Activated CD4-positive, alpha-beta T cell treated with anti-CD3 and anti-CD28 coated beads, Interleukin-2, amount 50 U/mL, for 48 hours (primary cell): ENCODE results near the gene KRT35.

ENCODE experiments used
- DNase-seq, 2 experiments: peaks; one replicate each; pipeline ENCODE4 v3.0.0-alpha.2; 2020

KRT35 gene

DNA sequence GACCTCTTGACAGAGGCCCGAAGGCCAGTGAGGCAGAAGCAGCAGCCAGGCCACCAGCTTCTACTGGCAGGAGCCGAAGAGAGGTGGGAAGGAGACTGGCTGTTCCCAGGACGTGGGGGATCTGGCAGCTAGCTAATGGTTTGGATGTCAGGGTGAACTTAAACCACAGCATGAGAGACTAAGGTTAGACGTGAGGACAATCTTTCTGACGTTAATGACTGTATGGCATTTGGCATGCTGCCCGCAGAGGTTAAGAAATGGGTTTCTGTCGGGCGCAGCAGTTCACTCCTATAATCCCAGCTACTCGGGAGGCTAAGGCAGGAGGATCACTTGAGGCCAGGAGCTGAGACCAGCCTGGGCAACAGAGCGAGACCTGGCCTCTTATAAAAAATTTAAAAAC is 30.8 kb upstream of the KRT35 start:
- no peak for DNase-seq

DNA sequence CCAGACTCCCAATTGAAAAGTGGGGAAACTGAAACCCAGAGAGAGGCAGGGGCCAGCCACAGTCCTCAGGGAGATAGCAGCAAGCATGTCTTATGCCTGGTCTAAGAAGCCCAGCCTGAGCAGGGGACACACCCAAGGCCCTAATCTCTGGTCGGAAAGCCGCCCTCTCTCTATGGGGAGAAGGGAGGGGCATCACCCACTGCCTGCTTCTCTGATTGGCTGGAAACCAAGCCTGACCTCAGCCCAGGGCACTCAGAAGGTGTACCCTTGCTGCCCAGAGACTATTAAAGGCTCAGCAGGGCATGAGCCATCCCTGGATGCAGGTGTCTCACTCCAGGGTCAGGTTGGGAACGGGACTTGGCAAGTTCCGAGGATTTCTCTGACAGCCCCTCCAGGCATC is 30.2 kb upstream of the KRT35 start:
- no peak for DNase-seq

DNA sequence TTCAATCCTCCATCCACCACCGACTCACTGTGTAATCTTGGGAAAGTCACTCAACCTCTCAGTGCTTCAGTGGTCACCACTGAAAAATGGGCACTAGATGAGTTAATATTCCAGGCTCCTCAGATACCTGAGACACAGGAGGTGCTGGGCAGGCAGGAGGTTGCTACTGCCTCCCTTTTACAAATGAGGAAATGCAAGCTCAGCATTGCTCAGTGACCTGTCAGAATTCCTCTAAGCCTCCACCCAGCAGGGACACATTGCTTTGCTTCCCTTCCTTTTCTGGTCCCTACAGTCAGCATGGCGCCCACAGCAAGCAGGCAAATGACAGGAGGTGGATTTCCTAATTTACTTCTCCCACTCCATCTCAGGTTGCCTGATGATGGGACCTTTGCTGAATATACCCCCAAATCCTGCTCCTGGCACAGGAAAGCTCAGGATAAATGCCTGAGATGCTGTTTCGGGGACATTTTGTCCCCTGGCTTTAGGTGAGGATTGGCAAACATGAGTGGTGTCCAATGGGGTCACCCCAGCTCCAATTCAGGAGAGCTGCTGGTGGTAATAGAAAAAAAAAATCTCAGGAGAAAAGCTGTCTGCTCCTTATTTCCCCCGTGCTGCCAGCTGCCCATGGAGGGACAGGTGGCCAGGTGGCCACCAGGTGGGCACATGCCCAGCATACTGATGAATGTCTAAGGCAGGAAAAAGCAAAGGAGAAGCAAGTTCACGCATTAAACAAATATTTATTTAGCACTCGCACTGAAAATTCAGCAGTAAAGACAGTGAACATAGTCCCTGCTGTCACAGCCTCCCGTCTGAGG is 29.5 kb upstream of the KRT35 start:
- no peak for DNase-seq

GRCh38 chr17:41507315-41507880 is 26.4 kb upstream of the KRT35 start:
- no peak for DNase-seq

DNA sequence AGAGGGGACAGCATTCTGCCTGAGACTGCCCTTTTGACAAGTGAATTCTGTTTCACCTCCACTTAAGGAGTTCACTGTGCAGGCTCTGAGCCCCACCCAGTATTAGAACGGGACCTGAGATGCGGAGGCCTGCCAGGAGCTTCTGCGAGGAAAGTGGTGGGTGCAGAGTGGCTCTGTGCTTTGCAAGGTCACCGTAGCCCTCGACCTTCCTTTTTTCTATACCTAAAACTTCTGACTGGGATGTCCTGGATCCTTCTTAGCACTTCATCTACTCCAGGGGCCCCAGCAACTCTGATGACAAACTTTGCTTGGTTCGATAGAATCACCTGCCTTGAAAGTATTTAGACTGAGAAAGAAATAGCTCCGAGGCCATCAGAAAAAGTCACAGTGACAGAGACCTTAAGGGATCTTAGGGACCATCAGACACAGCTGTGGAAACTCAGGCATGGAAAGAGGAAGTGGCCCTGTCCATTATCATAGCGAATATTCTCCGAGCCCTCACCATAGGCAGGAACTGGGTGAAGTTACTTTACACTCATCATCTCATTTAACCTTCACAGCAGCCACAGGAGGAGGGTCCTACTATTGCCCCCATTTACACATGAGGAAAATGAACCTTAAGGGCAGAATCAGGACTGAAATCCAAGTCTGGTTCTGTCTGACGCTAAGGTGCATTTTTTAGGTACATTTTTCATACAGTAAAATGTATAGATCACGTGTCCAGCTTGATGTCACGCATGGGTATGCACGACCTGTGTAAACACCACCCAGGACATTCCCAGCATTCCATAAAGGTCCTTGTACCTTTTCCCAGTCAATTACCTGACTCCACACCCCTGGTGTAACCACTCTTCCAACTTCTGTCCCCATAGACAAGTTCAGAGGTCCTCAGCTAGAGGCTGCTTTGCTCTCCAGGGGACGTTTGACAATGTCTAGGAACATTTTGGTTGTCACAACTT is 25.1 kb upstream of the KRT35 start:
- DNase-seq: no peak

DNA sequence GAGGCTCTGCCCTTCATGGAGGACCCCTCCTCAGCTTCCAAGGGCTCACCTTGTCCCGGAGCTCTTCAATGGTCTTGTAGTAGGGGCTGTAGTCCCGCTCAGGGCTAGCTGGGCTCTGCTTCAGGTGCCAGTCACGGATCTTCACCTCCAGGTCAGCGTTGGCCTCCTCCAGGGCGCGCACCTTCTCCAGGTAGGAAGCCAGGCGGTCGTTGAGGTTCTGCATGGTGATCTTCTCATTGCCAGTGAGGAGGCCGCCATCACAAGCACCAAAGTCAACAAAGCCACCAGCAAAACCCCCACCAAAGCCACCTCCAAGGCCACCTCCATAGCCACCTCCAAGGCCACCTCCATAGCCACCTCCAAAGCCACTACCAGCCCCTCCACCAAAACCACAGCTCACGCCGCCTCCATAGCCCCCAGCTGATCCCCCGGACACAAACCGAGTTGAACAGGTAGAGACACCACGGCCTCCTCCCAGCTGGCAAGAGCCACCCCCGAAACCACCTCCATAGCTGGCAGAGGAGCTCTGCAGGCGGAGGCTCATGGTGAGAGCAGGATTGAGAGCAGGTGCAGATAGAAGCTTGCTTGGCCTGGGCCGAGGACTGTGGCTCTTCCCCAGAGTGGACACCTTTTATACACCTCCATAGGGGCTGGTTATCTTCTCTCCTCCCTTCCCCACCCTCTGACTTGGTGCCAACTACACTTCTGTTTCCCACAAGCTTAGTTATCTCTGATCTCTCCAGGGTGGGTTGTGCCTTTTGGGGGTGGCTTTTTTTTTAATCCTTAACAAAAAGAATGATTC is 24.3 kb upstream of the KRT35 start, which contains the start of gene KRT13:
Gene KRT13, minus strand, starts transcription at position 606 of the 802 bp plus-strand sequence. Its CDS starts 62 bp downstream, at position 544.
- no peak for DNase-seq

DNA sequence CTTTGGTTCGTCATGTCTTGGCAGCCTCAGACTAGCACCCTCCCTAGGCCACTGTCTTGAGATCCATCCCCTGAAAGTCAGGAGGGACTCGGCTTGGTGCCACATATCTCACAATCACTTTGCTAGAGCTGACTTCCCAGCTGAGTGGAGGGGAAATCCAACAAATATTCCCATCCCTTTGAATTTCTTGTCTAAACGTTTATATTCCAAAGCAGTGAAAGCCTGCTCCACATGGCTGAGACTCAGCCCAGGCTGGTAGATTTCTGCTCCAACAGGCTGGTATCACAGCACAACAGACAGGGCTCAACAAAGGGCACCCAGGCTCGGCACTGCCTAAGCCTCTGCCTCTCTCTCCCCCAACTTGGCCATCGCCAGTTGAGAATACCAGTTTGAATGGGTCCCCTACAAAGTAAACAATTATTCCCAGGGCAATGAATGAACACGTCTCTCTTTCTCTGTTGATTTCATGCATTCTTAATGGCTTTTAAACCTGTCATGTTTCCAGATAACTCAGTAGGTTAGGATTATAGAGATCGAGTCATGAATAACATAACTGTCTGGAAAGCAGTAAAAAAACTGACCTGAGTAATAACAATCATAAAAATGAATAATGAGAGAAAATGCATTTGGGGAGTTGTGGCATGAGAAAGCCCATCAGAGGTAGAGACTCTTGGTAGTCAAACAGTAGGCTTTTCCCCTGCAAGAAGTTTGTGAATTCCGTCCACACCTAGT is 23.5 kb upstream of the KRT35 start:
- DNase-seq: no peak

DNA sequence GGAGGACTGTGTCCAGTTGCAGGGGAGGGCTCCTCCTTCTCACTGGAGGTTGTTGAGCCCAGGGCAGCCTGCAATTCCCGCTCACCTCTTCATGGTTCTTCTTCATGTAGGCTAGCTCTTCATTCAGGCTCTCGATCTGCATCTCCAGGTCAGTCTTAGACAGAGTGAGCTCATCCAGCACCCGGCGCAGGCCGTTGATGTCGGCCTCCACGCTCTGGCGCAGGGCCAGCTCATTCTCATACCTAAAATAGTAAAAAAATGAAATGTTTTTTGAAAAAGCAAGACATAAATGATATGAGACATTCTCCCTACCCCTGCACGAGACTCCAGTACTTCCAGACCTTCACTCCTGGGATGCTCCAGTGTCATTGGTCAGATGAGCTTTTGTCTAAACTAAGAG is 22.3 kb upstream of the KRT35 start:
- no peak for DNase-seq

DNA sequence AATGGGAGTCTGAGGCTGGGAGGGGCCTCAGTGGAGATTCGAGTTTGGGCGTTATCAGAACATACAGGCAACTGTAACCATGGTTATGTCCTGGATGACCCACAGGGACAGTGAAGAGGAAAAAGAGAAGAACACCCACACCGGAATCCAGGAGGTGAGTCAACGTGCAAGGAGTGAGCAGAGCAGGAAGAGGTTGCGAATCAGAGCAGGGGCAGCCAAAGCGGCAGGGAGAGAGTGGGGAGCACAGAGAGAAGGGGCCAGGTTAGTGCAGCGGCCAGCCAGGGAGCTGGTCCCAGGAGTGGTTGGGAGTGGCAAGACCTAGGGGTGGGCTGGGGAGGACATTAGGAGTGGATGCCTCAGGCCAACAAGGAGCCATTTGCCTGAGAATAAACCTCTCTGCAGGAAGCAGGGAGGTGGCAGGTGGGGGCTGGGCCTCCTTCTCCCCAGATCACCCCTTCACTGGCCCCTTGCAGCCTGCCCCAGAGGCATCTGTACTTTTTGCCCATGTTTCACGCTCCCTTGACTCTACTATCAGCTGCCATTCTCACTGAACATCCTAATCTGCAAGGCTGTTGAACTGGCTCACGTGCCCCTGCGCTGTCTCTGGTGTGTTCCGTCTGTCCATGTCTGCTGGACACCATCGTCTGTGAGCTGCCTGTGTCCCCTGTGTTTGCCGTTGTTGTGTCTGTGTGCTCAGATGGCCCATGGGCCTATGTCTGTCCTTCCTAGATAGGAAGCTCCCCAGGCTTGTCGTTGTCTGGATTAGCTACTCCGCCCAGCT is 19.4 kb upstream of the KRT35 start:
- no peak for DNase-seq

DNA sequence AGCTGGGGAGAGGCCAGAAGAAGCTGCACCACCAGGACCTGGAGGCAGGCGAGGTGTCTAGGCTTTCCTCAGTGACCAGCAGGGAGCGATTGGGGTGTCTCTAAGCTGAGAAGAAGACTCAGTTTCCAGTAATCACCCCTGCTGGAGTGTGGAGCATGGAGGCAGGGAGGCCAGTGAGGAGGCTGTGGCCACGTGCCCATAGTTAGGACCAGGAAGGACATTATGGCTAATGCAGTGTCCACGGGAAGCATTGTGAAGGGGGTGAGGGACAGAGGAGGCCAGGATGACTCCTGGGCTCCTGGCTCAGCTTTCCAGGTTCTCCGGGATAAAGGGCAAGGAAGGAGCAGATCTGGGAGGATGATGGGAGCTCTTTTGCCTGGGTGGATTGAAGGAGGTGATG is 18.8 kb upstream of the KRT35 start:
- no peak for DNase-seq

DNA sequence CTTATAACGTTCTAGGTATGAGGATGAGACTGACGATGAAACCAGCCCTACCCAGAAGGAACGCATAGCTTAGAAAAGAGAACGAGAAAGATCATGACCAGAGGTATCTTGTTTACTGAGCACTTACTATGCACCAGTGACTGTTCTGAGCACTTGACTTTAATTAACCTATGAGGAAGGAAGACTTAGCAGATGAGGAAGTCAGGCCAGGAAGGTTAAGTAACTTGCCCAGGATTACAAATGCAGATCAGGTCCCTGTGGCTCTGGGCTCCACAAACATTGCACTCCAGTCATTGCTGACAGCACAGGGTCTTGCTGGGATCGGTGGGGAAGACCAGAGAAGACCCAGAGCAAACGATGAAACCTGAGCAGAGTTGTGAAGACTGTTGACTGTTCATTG is 17.3 kb upstream of the KRT35 start:
- DNase-seq: no peak

GRCh38 chr17:41496803-41497484 is 16.0 kb upstream of the KRT35 start:
- peak; percentile 79 to 83 for DNase-seq

DNA sequence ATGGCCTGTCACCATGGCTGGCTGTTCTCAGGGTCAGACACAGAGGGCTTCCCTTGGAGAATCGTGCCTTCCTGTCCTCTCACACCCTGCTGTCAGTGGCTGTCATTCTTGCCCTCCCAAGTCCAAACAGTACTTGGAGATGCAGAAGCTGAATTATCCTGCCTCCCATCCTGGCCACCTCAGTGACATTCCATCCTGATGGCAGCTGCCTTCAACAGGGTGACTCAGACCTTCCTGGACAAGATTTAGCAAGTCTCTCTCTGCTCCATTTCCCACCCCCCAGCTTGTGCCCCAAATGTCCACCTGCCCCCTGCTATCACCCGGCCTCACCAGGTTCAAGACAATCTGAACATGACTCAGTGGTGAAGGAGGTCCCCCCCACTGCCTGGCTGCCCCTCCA is 13.6 kb upstream of the KRT35 start:
- no peak for DNase-seq

GRCh38 chr17:41492771-41493170 is 11.8 kb upstream of the KRT35 start:
- DNase-seq: no peak

DNA sequence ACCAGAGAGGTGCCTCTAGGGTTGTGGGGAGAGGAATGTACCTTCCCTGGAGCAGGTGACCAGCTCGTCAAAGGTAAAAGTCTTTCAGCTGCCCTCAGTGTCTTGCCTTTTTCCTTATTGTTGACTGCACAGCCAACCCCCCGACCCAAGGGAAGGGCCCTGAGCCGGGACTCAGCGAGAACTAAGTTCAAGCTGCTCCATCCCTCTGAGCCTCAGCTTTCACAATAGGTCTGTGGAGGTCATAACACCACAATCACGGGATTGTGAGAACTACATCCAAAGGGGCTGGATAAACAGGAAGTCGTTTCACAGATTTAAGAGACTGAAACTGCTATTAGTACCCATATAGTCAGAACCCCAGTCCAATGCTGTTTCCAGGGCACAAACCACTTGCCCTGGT is 11.4 kb upstream of the KRT35 start:
- DNase-seq: no peak

GRCh38 chr17:41491476-41491875 is 10.5 kb upstream of the KRT35 start:
- no peak for DNase-seq

DNA sequence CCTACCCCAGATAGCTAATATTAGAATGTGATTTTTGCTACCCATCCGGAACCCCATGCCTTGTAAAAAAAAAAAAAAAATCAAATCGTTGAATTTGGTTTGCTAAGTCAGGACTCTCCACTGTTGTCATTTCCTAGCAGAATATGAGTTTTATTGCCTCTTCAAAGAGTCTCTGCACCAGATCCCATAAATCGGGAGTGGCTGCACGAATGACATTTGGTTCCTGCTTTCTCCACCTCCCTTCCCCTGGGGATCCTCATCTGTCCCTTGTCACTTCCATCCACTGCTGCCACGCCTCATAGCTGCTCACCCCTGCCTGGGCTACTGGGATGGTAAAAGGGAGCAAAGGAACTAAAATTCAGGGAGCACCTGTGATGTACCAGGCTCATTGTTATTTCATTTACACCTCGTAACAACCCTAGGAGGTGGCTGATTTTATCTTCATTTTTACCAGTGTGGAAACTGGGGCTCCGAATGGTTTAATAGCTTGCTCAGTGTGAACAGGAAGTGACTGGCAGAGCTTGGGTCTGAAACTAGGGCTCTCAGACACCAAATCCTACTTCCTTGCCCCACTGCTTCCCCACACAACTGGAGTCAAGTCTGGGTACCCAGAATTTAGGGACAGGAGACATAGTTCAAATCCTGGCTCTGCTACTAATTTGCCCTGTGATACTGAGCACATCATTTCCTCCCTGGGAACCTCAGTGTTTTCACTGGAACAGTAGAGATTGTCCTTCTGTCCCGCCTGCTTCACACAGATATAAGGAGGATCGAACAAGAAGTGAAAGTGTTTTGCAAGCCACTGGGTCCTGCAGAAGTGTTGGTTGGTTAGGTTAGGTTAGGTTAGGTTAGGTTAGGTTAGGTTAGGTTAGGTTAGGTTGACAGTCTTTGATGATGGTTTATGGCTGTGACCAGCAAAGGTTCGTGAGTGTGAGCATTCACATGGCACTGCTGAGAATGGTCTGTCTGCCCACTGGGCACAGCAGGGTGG is 9.3 kb upstream of the KRT35 start:
- DNase-seq: no peak

DNA sequence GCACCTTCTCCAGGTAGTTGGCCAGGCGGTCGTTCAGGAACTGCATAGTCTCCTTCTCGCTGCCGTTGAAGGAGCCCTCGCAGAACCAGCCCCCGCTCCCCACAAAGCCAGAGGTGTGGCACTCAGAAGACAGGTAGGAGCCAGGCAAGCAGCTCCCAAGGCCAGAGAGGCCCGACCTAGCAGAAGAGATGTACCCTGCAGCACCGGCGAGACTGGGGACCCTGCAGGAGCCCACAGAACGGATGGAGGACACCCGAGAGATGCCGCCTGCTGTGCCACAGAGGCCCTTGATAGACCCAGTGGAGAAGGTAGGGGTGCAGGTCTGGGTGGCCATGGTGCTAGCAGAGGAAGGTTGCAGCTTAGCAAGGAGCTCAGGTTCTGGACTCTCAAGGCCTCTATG is 8.6 kb upstream of the KRT35 start, which contains the start of gene KRT36:
Gene KRT36, minus strand, starts transcription at position 380 of the 400 bp plus-strand sequence. Its CDS starts 46 bp downstream, at position 334.
- DNase-seq: no peak
